AG09319 (cell line): ENCODE data around the gene GPT2.

Experiments
- DNase-seq: peaks from one replicate; pipeline ENCODE4 v3.0.0-alpha.2; 2010; ENCODE audit warnings: low read depth; ENCODE audit errors: extremely low read depth
- CTCF ChIP-seq: IDR thresholded peaks from 2 replicates; pipeline ENCODE4 v1.5.1; 2011; ENCODE audit warnings: low read depth, mild to moderate bottlenecking, inconsistent platforms, low read length, moderate library complexity

Gene GPT2

GRCh38 chr16:46871597-46871996 is 12.6 kb upstream of the GPT2 start:
- TF ChIP-seq CTCF, result no peak
- DNase-seq, result no peak

DNA sequence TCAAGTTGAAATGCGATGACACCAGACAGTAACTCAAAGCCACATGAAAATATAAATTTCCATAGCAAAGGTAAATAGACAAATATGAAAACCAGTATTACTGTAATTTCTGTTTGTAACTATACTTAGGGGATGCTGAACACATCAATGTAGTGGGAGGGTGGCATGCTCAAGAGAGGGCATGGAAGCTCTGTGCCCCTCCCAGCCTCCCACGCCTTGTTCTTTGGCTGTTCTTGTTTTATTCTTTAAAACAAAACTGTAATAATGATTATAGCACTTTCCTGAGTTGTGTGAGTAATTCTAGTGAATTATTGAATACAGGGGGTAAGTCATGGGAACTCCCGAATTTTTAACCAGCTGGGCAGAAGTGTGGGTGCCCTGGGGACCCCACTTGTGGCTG is 11.0 kb upstream of the GPT2 start:
- no peak for DNase-seq

GRCh38 chr16:46875243-46875642 is 8.9 kb upstream of the GPT2 start:
- no peak for DNase-seq

More for the DNA sequence above, 11.0 kb upstream of the GPT2 start:
- no peak for TF ChIP-seq CTCF

DNA sequence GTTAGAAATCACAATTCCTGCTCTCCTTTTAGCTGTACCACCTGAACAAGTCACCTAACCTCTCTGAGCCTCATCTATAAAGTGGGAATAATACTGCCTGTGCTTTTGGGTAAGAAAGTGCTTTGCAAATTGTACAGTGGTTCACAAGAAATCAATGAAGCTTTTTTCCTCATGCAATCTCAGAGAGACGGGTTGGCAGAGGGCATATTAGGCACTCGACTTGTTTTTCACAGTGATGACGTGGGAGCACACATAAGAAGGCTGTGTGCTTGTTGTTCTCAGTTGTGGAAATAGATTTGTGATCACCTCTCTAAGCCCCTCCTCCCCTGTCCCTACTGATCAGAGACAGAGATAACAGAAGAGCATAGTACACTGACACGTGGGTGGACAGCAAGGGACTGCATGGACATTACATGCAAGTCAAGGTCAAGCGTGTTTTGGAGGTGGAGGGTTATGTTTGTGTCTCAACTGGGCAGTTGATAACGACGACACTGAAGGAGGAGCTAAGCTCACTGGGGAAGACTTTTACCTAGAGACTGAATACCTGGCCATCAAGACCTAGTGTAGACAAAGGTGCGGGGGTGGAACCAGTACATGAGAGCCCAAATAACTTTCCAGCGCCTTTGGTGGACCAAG is 1.7 kb upstream of the GPT2 start:
- no peak for TF ChIP-seq CTCF

More at GRCh38 chr16:46875243-46875642, 8.9 kb upstream of the GPT2 start:
- TF ChIP-seq CTCF, result no peak

DNA sequence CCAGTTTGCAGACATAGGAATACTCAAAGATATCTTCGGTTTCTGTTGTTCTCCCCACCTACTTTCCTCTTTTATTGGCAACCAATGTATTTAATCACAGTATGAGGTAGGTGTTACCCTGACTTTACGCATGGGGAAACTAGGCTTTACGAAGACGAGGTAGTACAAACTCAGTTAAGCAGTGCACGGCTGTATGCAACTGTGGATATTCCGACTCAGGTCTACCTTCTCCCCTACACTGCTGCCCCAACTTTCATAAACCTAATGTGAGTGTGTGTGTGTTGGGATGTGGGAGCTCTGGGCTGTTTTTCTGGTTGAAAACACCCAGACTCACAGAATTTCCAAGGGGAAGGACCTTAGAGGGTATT is 1.2 kb upstream of the GPT2 start:
- DNase-seq, result no peak
- TF ChIP-seq CTCF, result no peak

More for the DNA sequence above, 1.7 kb upstream of the GPT2 start:
- no peak for DNase-seq

DNA sequence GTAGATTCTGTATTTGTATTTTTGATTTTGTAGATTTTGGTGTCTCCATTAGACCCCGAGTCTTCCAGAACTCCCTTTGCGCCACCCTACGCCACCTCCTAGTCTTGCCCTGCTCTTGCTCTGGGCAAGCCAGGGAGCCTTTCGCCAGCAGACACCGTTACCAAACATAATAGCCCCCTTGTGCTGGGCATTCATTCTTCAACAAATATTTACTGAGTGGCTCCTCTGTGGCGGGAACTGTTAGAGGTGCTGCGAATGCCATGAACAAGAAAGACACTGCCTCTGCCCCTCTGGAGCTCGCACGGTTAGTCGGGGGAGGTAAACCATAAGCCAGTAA is 841 bp upstream of the GPT2 start:
- TF ChIP-seq CTCF, result no peak
- no peak for DNase-seq

DNA sequence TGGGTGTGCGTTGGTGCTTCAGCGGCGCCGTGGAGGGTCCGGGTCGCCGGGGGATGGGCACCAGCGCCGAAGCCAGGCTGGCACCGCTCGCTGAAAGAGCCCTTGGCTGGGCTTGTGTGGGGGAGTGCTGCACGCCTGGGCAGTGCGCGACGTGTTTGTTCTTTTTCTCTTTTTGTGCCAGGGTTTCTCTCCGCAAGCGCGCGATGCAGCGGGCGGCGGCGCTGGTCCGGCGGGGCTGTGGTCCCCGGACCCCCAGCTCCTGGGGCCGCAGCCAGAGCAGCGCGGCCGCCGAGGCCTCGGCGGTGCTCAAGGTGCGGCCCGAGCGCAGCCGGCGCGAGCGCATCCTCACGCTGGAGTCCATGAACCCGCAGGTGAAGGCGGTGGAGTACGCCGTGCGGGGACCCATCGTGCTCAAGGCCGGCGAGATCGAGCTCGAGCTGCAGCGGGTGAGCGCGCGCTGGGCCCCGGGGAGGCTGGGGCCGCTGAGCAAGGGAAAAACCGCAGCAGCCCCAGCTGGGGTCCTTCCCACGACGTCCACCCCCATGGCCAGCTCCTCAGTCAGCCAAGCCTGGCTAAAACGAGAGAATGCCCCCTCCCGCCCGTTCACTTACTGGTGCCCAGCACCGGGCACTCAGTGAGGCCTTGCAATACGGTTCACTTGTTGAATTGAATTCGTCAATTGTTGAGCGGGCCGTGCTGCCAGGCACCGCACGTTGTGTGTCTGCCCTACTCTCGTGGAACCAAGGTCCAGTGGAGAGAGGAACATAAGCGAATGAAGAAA is 541 bp downstream of the GPT2 start:
- DNase-seq, result no peak
- no peak for TF ChIP-seq CTCF
